ENCODE measurements around the gene EFCAB5. TPM values are rescaled to one million over a fixed set of nuclear protein-coding genes. Genes with fewer than 3 reads are reported as not detected.

The EFCAB5 gene
- total and polyA plus RNA-seq, 2 of the 13 experiments (the other 11 are each of a cell fraction or from before 2014, with no cell fraction given) = 0.15 TPM; not detected in 1

- POLR2A ChIA-PET = no interaction called here
- CTCF ChIA-PET (ENCODE audit: low intra/inter-chr PET ratio, low total read pairs) = no interaction called here
Observed at GRCh38 chr17:29962656-29963055, 21.2 kb downstream of the EFCAB5 start.

DNA sequence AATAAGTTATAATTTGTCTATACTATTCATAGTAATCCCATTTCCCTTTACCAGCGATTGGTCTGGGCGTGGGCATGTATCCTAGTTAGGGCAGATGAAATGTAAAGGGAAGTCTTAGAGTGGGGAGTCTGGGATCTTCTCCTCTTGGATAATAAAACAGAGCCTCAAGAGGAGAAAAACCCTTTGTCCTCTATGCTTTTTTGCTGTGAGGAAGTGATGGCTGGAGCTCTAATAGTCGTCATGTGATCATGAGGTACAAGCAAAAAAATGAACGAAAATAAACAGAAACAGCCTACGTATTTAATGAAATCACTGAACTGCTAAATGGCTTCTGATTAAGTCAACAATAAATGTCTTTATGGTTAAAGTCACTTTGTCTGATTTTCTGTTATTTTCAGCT, 26.8 kb downstream of the EFCAB5 start:
- no peak overlapping the region for H3K4me3 ChIP-seq (replicated peaks in 1 of 3; ENCODE audit: insufficient read depth in 1 of 3, low read depth in 2 of 3, low read length in 3 of 3)
- no peaks in the 10 kb centered on the region for H3K79me2 ChIP-seq (ENCODE audit: insufficient read depth, low read length)
- ChIA-PET CTCF (ENCODE audit: low intra/inter-chr PET ratio, low total read pairs) (no interaction called here), POLR2A (no interaction called here)
- no peaks in the 10 kb centered on the region for H4K20me1 ChIP-seq (ENCODE audit: insufficient read depth, low read length)
- no peaks in the 10 kb centered on the region for H3K4me1 ChIP-seq (ENCODE audit: insufficient read depth, low read length)
- no peak overlapping the region for H3K9ac ChIP-seq (ENCODE audit: insufficient read depth, low read depth, low read length)
- DNase-seq (ENCODE audit: low spot score) = no peak
- no peak overlapping the region for H2AFZ ChIP-seq (ENCODE audit: low read length)
- no peak for FAIRE-seq
- no peaks in the 10 kb centered on the region for H3K36me3 ChIP-seq (replicated peaks in 1 of 2; ENCODE audit: control insufficient read depth in 1 of 2, insufficient read depth in 2 of 2, low read length in 2 of 2)
- intact Hi-C loops (cut with micrococcal nuclease; ENCODE audit: unreplicated experiment) (no loop called here), in situ Hi-C loops (cut with HindIII; ENCODE audit: extremely low pct_ligation_motif_present, low pct_unique_long_range_greater_than_20kb) (no loop called here)
- no peaks in the 10 kb centered on the region for H3K27me3 ChIP-seq (ENCODE audit: control insufficient read depth in 1 of 2, insufficient read depth in 2 of 2, low read length in 2 of 2)
- 25% methylated on average over 5 of the region's 5 CpGs for WGBS (ENCODE audit: low lambda C conversion rate)
- no peak overlapping the region for H3K4me2 ChIP-seq (ENCODE audit: low read depth, low read length)
- no TSS peak for BruUV-seq (replicated peaks)
- H3K9me3 ChIP-seq (ENCODE audit: low read length) = no peaks in the 10 kb centered on the region
- no peak overlapping the region for H3K27ac ChIP-seq (ENCODE audit: extremely low read length, insufficient read depth, low read length)
- ATAC-seq = no peak
- TF ChIP-seq, protein P1, sequence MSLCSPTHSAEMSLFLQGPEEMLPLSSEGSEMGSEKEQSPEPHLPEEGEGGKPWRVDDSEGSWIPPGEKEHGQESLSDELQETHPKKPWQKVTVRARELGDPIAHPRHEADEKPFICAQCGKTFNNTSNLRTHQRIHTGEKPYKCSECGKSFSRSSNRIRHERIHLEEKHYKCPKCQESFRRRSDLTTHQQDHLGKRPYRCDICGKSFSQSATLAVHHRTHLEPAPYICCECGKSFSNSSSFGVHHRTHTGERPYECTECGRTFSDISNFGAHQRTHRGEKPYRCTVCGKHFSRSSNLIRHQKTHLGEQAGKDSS (CRISPR knock-in tag; IDR thresholded peaks at IDR 0.05; ENCODE audit: borderline replicate concordance, low read depth) = no peak
- TF ChIP-seq THYN1 (CRISPR knock-in tag; IDR thresholded peaks at IDR 0.05; ENCODE audit: borderline replicate concordance, low read depth) (no peak), MEF2D (CRISPR knock-in tag; IDR thresholded peaks at IDR 0.05) (no peak), ZNF790 (CRISPR knock-in tag; IDR thresholded peaks at IDR 0.05; ENCODE audit: borderline replicate concordance) (no peak)

More at GRCh38 chr17:29962656-29963055, 21.2 kb downstream of the EFCAB5 start:
- H3K27ac ChIP-seq (ENCODE audit: extremely low read length, insufficient read depth, low read length) = no peak overlapping the region
- no peak overlapping the region for H3K4me3 ChIP-seq (replicated peaks in 1 of 3; ENCODE audit: insufficient read depth in 1 of 3, low read depth in 2 of 3, low read length in 3 of 3)
- no peak overlapping the region for H3K4me2 ChIP-seq (ENCODE audit: low read depth, low read length)
- ATAC-seq (no peak), FAIRE-seq (no peak), DNase-seq (ENCODE audit: low spot score) (no peak)
- BruUV-seq (replicated peaks) = no TSS peak
- WGBS (ENCODE audit: low lambda C conversion rate) = 24% methylated on average over 2 of the region's 2 CpGs
- H3K36me3 ChIP-seq (replicated peaks in 1 of 2; ENCODE audit: control insufficient read depth in 1 of 2, insufficient read depth in 2 of 2, low read length in 2 of 2) = no peaks in the 10 kb centered on the region
- in situ Hi-C loops (cut with HindIII; ENCODE audit: extremely low pct_ligation_motif_present, low pct_unique_long_range_greater_than_20kb) = no loop called here
- TF ChIP-seq YY1 (IDR thresholded peaks at IDR 0.05; ENCODE audit: insufficient read depth, insufficient replicate concordance, low read depth, low read length) (no peak), ZNF747 (CRISPR knock-in tag; IDR thresholded peaks at IDR 0.05; ENCODE audit: borderline replicate concordance) (no peak), BRCA1 (CRISPR knock-in tag; IDR thresholded peaks at IDR 0.05) (no peak), ZNF672 (CRISPR knock-in tag; IDR thresholded peaks at IDR 0.05) (no peak), GABPA (IDR thresholded peaks at IDR 0.05; ENCODE audit: low read depth, low read length) (no peak), GABPA (CRISPR knock-in tag; IDR thresholded peaks at IDR 0.05; ENCODE audit: low read depth) (no peak), ZNF746 (CRISPR knock-in tag; IDR thresholded peaks at IDR 0.05) (no peak), HMG20A (CRISPR knock-in tag; IDR thresholded peaks at IDR 0.05; ENCODE audit: borderline replicate concordance) (no peak), SYNCRIP (IDR thresholded peaks at IDR 0.05; ENCODE audit: insufficient read depth, low read depth, low read length) (no peak), ELF4 (CRISPR knock-in tag; IDR thresholded peaks at IDR 0.05; ENCODE audit: borderline replicate concordance) (no peak), NAIF1 (CRISPR knock-in tag; IDR thresholded peaks at IDR 0.05; ENCODE audit: borderline replicate concordance) (no peak), ZNF761 (CRISPR knock-in tag; conservative IDR thresholded peaks at IDR 0.05) (no peak)
- TF ChIP-seq, protein P2, sequence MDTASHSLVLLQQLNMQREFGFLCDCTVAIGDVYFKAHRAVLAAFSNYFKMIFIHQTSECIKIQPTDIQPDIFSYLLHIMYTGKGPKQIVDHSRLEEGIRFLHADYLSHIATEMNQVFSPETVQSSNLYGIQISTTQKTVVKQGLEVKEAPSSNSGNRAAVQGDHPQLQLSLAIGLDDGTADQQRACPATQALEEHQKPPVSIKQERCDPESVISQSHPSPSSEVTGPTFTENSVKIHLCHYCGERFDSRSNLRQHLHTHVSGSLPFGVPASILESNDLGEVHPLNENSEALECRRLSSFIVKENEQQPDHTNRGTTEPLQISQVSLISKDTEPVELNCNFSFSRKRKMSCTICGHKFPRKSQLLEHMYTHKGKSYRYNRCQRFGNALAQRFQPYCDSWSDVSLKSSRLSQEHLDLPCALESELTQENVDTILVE (CRISPR knock-in tag; IDR thresholded peaks at IDR 0.05) = no peak
- H3K9me3 ChIP-seq (ENCODE audit: low read length) = no peaks in the 10 kb centered on the region; the same call in 1 of the 2 replicates
- H2AFZ ChIP-seq (ENCODE audit: low read length) = no peak overlapping the region
- H3K79me2 ChIP-seq (ENCODE audit: insufficient read depth, low read length) = no peaks in the 10 kb centered on the region
- H3K9ac ChIP-seq (ENCODE audit: insufficient read depth, low read depth, low read length) = no peak overlapping the region
- no peaks in the 10 kb centered on the region for H3K4me1 ChIP-seq (ENCODE audit: insufficient read depth, low read length)
- H3K27me3 ChIP-seq (ENCODE audit: control insufficient read depth in 1 of 2, insufficient read depth in 2 of 2, low read length in 2 of 2) = no peaks in the 10 kb centered on the region
- intact Hi-C loops (cut with micrococcal nuclease; ENCODE audit: unreplicated experiment) = no loop called here
- no peaks in the 10 kb centered on the region for H4K20me1 ChIP-seq (ENCODE audit: insufficient read depth, low read length)
